WI38 (cell line): ENCODE results near the gene CTDSPL.
"Not testable (repeated sequence)": the region's sequence is repeated elsewhere in the genome, so short reads cannot be mapped to it uniquely, and the experiment has no call there.

ENCODE experiments used
- H3K4me3 ChIP-seq: 2 replicates; pipeline ENCODE4 v1.5.1; 2011; ENCODE audit warnings: low read depth, mild to moderate bottlenecking, control low read depth, low read length
- TF ChIP-seq, protein P1 (sequence below): IDR thresholded peaks from 2 replicates; pipeline ENCODE4 v1.5.1; 2012; ENCODE audit warnings: low read depth, mild to moderate bottlenecking, control low read depth, low read length

CTDSPL gene

DNA sequence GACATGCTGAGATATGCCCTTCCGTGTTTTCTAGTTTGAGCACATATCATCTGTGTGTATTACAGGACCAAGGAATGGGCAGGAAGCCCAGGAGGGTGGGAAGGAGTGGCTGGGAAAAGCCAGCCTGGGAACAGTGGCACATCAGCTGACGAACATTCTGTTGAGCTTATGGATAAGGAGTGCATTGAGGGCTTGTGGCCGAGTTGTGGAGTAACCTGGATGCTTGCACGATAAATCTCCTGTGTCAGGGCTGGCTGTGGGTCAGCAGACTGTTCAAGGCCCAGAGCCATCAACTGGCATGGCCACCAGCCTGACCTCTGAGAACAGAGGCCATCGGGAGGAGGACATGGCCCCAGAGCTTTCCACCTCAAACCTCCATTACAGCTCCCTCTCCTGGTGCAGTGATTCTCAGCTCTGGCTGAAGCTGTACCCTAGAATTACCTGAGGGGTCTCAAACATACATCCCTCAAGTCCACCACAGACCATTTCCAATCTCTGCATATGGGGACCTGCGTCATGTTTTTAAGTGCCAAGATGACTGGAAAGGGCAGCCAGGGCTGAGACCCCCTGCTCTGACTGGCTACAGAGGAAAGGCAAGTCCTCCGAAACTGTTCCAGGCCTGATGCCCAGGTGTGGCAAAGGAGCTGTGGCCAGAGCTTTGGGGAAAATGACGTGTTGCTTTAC is 124.1 kb downstream of the CTDSPL start:
- TF ChIP-seq, protein P1, sequence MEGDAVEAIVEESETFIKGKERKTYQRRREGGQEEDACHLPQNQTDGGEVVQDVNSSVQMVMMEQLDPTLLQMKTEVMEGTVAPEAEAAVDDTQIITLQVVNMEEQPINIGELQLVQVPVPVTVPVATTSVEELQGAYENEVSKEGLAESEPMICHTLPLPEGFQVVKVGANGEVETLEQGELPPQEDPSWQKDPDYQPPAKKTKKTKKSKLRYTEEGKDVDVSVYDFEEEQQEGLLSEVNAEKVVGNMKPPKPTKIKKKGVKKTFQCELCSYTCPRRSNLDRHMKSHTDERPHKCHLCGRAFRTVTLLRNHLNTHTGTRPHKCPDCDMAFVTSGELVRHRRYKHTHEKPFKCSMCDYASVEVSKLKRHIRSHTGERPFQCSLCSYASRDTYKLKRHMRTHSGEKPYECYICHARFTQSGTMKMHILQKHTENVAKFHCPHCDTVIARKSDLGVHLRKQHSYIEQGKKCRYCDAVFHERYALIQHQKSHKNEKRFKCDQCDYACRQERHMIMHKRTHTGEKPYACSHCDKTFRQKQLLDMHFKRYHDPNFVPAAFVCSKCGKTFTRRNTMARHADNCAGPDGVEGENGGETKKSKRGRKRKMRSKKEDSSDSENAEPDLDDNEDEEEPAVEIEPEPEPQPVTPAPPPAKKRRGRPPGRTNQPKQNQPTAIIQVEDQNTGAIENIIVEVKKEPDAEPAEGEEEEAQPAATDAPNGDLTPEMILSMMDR, result no peak
- H3K4me3 ChIP-seq, result no peak overlapping the region

DNA sequence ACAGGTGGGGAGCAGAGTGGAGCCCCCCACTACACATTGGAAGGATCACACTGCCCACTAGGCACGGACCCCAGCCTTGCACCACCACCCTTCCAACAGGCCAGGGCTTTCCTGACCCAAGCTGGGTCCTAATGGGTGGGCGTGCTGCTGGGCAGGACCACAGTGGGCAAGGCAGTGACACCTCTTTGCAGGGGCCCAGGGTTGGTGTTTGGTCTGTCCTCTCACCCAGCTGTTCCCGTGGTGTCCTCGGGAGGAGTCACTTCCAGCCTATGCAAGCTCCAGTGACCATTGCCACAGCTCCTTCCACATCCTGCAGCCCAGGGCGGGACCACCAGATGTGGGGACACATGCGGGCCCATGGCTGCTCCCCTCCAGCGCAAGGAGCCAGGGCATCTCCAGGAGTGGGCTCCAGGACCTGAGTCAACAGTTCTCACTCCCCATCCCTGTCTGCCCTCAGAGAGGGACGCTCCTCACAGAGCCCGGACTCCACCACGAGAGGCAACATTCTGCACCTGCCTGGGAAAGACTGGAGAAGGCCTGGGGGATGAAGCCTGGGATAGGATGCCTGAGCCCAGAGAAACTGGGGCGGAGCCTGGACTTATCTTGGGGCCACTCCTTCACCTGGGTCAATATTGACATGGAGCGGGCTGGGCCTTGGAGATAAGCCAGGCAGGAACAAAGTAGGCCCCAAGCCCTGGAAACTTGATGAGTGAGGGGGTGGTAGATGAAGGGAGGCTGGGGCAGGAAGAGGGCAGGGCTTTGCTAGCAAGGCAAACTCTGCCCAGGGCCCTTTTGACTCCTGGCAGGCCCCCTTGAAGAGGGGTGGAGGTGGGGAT is 125.0 kb downstream of the CTDSPL start:
- H3K4me3 ChIP-seq, result no peak overlapping the region
- TF ChIP-seq, protein P1, result no peak

DNA sequence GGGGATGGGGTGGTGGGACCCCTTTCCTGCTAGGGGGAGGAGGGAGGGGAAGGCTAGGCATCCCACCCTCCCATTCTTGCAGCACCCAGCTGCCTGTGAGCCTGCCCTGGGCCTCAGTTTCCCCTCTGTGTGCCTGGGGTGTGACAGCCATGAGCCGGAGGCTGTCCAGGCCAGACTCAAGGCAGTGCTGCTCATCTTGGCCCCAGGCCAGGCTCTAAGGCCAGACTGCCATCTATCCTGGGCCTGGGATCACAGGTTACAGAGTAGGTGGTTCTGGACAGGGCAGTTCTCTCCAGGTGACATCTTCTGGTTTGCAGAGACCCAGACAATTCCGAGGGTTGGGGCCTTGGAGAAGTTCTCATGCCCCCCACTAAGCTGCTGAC is 125.6 kb downstream of the CTDSPL start:
- TF ChIP-seq, protein P1, result no peak
- H3K4me3 ChIP-seq, result no peak overlapping the region

DNA sequence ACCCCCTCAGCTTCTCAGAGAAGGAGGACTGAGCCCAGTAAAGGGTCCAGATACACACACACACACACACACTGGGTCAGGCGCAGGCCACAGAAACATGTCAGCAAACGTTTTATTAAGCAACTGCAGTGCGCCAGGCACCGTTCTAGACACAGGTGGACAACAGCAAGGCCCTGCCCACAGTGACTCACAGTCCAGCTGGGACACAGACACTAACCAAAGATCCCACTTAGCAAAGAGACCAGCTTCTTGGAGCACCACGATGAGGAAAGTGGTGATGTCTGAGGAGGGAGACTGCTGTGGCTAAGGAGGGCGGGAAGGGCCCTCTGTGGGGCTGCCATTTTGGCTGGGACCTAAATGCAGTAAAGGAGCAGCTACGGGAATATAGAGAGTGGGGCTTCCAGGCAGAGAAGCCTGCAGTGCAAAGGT is 126.1 kb downstream of the CTDSPL start:
- no peak overlapping the region for H3K4me3 ChIP-seq
- TF ChIP-seq, protein P1, result no peak

DNA sequence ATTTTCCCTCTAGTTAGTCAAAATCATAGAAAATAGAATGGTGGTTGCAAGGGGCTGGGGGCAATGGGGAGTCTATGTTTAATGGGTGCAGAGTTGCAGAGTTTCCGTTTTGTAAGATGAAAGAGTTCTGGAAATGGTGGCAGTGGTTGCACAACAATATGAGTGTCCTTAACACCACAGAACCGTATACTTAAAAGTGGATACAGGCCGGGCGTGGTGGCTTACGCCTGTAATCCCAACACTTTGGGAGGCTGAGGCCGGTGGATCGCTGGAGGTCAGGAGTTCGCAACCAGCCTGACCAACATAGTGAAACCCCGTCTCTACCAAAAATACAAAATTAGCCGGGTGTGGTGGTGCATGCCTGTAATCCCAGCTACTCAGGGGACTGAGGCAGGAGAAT is 126.7 kb downstream of the CTDSPL start:
- not testable (repeated sequence) for H3K4me3 ChIP-seq

DNA sequence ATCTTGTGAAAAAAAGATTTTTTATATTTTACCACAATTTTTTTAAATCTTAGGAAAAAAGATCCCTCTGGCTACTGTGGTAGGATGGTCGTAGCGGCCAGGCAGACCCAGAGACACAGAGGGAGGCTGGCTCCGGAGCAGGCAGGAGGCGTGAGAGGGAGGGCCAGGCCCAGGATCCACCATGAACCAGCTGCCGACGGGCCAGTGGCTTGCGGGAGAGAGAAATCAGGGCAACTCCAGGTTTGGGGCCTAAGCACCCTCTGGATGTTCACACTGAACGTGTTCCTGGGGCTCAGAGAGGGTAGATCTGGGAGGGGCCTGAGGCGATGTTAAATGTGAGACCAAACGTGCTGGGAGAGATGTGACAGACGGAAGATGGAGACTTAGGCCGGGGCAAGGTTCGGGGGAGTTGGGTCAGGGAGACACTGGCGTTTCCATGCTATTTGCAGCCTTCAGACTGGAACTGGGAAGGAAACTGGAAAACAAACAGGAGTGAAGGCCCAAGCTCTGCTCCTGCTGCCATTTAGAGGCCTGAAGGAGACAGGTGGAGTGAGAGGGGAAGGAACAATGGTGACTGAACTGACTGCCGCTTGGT is 127.3 kb downstream of the CTDSPL start:
- no peak overlapping the region for H3K4me3 ChIP-seq

DNA sequence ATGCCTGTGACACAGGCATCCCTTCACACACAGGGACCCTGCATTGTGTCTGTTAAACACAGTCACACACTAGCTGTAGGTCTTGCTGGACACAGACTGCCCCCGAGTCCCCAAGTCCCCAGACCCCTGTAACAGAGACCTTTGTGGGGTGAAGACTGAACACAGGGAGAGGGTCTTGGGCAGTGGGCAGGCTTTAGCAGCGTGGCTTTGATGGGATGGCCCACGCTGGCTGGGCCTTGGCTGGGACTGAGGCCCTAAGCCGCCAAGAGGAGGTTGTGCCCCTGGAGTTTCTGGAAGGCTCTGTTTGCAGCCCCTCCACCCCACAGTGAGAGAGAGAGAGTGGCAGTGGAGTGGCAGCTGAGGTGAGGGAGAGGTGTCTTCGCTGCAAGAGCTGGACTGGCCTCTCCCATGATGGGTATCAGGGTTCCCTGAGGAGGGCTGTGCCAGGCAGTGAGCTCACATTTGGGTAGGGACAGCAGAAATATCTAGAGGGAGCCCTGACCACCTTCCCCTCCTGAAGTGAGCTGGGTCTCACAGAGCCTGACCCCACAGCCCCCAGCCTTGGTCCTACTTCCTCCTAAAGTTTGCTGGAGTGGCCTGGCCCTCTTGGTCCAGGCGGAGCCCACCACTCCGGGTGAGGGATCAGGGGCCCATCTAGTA is 128.3 kb downstream of the CTDSPL start:
- H3K4me3 ChIP-seq, result no peak overlapping the region
- TF ChIP-seq, protein P1, result no peak

More for the DNA sequence above, 127.3 kb downstream of the CTDSPL start:
- TF ChIP-seq, protein P1, result no peak
